NB4 (cell line): ENCODE measurements around the gene TMEM218.
A peak's percentile ranks its signal among the peaks of the same experiment; 100 is the strongest.

Experiments
- CTCF ChIP-seq: IDR thresholded peaks from one replicate; pipeline ENCODE4 v1.5.1; 2012; ENCODE audit warnings: low read depth, low read length
- POLR2A ChIP-seq: IDR thresholded peaks from 2 replicates; pipeline ENCODE4 v1.6.1; 2011; ENCODE audit warnings: mild to moderate bottlenecking; ENCODE audit not compliant: insufficient read length; ENCODE audit errors: extremely low read depth

GRCh38 chr11:125123947-125124617 lies 12.7 kb upstream of the TMEM218 start:
- peak; percentile 57 for TF ChIP-seq CTCF
- TF ChIP-seq POLR2A = no peak
